ENCODE results near the gene HDAC2. TPM values are rescaled to one million over a fixed set of nuclear protein-coding genes. Genes with fewer than 3 reads are reported as not detected.
A peak's percentile ranks its signal among the peaks of the same experiment; 100 is the strongest.

Gene HDAC2
- total and polyA plus RNA-seq, 12 donors, result 35.5 to 125 (median 54.3) TPM

GRCh38 chr6:114010540-114010939 is 39.6 kb upstream of the HDAC2 start:
- intact Hi-C loops (cut with DNase I), result no loop called here
- no peak for TF ChIP-seq POLR2A (IDR thresholded peaks at IDR 0.05)
- TF ChIP-seq, protein P1, sequence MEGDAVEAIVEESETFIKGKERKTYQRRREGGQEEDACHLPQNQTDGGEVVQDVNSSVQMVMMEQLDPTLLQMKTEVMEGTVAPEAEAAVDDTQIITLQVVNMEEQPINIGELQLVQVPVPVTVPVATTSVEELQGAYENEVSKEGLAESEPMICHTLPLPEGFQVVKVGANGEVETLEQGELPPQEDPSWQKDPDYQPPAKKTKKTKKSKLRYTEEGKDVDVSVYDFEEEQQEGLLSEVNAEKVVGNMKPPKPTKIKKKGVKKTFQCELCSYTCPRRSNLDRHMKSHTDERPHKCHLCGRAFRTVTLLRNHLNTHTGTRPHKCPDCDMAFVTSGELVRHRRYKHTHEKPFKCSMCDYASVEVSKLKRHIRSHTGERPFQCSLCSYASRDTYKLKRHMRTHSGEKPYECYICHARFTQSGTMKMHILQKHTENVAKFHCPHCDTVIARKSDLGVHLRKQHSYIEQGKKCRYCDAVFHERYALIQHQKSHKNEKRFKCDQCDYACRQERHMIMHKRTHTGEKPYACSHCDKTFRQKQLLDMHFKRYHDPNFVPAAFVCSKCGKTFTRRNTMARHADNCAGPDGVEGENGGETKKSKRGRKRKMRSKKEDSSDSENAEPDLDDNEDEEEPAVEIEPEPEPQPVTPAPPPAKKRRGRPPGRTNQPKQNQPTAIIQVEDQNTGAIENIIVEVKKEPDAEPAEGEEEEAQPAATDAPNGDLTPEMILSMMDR (IDR thresholded peaks at IDR 0.05), result no peak

DNA sequence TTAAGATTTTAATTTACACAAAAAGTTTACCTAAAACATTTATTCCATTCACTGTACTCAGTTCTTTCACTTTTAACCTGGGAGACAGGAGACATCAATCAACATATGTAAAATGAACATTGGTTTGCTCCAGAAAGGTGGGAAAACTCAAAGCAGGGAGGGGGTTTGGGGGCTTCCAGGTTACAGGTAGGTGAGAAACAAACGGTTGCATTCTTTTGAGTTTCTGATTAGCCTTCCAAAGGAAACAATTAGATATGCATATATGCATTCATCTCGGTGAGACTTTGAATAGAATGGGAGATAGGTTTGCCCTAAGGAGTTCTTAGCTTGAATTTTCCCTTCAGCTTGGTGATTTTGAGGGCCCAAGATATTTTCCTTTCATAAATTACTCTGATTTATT is 38.2 kb upstream of the HDAC2 start:
- Histone ChIP-seq H3K9me3 (replicated peaks in 1 of 3) (no peaks in the 10 kb centered on the region), H3K4me1 (replicated peaks in 1 of 2) (no peaks in the 10 kb centered on the region), H3K27me3 (no peaks in the 10 kb centered on the region), H3K36me3 (replicated peaks in 1 of 2) (no peaks in the 10 kb centered on the region), H3K27ac (no peak overlapping the region), H3K4me3 (no peak overlapping the region)
- intact Hi-C loops (cut with DNase I), result no loop called here
- no peak for TF ChIP-seq POLR2A (IDR thresholded peaks at IDR 0.05)
- TF ChIP-seq, protein P1 (IDR thresholded peaks at IDR 0.05), result no peak
- no peak for DNase-seq
- 46 to 69% (median 57%) methylated on average over 2 of the region's 2 CpGs for WGBS, 4 donors

More at GRCh38 chr6:114010540-114010939, 39.6 kb upstream of the HDAC2 start:
- Histone ChIP-seq H3K36me3 (replicated peaks in 1 of 2) (no peaks in the 10 kb centered on the region), H3K27ac (no peak overlapping the region), H3K27me3 (no peaks in the 10 kb centered on the region), H3K9me3 (replicated peaks in 1 of 3) (no peaks in the 10 kb centered on the region), H3K4me3 (no peak overlapping the region), H3K4me1 (replicated peaks in 1 of 2) (no peaks in the 10 kb centered on the region)
- 88 to 97% (median 92%) methylated on average over 2 of the region's 2 CpGs for WGBS, 4 donors
- no peak for DNase-seq

- Histone ChIP-seq H3K4me1 (replicated peaks in 1 of 2) (no peaks in the 10 kb centered on the region), H3K27me3 (no peaks in the 10 kb centered on the region), H3K4me3 (peak overlapping the region in 1 of 4 donors; percentile 34), H3K36me3 (replicated peaks in 1 of 2) (no peaks in the 10 kb centered on the region), H3K27ac (no peak overlapping the region), H3K9me3 (replicated peaks in 1 of 3) (no peaks in the 10 kb centered on the region)
- TF ChIP-seq, protein P1 (IDR thresholded peaks at IDR 0.05), result no peak
- TF ChIP-seq POLR2A (IDR thresholded peaks at IDR 0.05), result no peak
- WGBS, 4 donors, result 52 to 73% (median 64%) methylated on average over 4 of the region's 4 CpGs
- intact Hi-C loops (cut with DNase I), result no loop called here
- no peak for DNase-seq
Observed at GRCh38 chr6:114008331-114008730, 37.4 kb upstream of the HDAC2 start.

DNA sequence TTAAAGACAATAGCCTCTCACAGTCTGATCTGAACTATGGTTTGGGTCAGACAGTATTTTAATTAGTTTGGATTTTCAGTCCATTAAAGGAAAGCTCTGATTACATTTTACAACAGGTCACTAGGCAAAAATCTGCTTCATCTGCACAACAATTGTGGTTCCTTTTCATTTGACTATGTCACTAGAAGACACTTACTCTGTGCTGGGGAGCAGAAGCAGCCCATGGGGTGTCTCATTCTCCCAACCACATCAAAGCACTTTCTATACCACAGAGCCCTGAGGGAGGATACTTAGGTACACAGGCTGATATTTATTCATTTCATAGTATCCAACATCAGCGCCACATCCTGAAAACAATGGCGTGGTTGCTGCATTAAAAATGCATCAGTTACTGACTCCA is 36.6 kb upstream of the HDAC2 start:
- WGBS, 4 donors, result 94 to 100% (median 96%) methylated on average over 2 of the region's 2 CpGs
- no peaks in the 10 kb centered on the region for H3K27me3 ChIP-seq
- no peak overlapping the region for H3K27ac ChIP-seq
- TF ChIP-seq, protein P1 (IDR thresholded peaks at IDR 0.05), result no peak
- no peak for TF ChIP-seq POLR2A (IDR thresholded peaks at IDR 0.05)
- no peak overlapping the region for H3K4me3 ChIP-seq
- H3K36me3 ChIP-seq (replicated peaks in 1 of 2), result no peaks in the 10 kb centered on the region
- no peaks in the 10 kb centered on the region for H3K9me3 ChIP-seq (replicated peaks in 1 of 3)
- DNase-seq, result no peak
- no peaks in the 10 kb centered on the region for H3K4me1 ChIP-seq (replicated peaks in 1 of 2)
- intact Hi-C loops (cut with DNase I), result no loop called here

Data from adrenal gland (tissue), 12 donors.